GM12878 (cell line): ENCODE results near the gene FAM53B. TPM values are rescaled to one million over a fixed set of nuclear protein-coding genes. Genes with fewer than 3 reads are reported as not detected.

Experiments
- ATAC-seq: fragments of 200-7000 bp; cut with Tn5 transposase; 3 replicates; pipeline ENCODE4 v1.9.1; 2020; ENCODE audit warnings: mild to moderate bottlenecking, moderate library complexity
- BruUV-seq: library from RNA; stranded (reverse); fragments of 400-500 nt; replicated peaks from 2 replicates; lab custom pipeline; 2021; lab: Mats Ljungman, UMichigan
- CTCF ChIA-PET: fragments of 300-600 bp; sonication (Branson Sonifier 250); formaldehyde crosslinking; extraction: SDS; loops from one replicate; lab custom pipeline; 2021; ENCODE audit warnings: inconsistent platforms; lab: Yijun Ruan, JAX
- POLR2A ChIA-PET: fragments of 350-600 bp; formaldehyde crosslinking; extraction: SDS; loops from one replicate; lab custom pipeline; 2021; ENCODE audit warnings: inconsistent platforms; lab: Charles Lee
- RAD21 ChIA-PET: fragments of 300-600 bp; sonication (Branson Sonifier 250); formaldehyde crosslinking; loops from one replicate; lab custom pipeline; 2023; ENCODE audit warnings: antibody characterized with exemption; ENCODE audit not compliant: unreplicated experiment; lab: Charles Lee
- SMC1A ChIA-PET: fragments of 300-600 bp; sonication (Branson Sonifier 250); formaldehyde crosslinking; loops from one replicate; lab custom pipeline; 2023; ENCODE audit not compliant: unreplicated experiment, uncharacterized antibody; lab: Charles Lee
- DNase-seq: peaks from one replicate; pipeline ENCODE4 v3.0.0-alpha.2; 2011; ENCODE audit warnings: low read depth, low spot score
- FAIRE-seq: peaks from 3 replicates; lab custom pipeline; 2011; peaks lifted over from hg19 to GRCh38; lab: Jason Lieb, UNC
- H2AFZ ChIP-seq: 2 replicates; pipeline ENCODE4 v1.6.0; 2011; ENCODE audit warnings: low read depth, low read length, control low read depth; ENCODE audit not compliant: control insufficient read depth
- H3K27ac ChIP-seq: 2 replicates; pipeline ENCODE4 v1.5.1; 2011; ENCODE audit warnings: control low read depth; ENCODE audit not compliant: control insufficient read depth, insufficient read depth
- H3K27me3 ChIP-seq, 2 experiments: replicated peaks in 1 of 2; 2 replicates each; pipeline versions ENCODE4 v1.6.0 to v1.6.1; 2011; ENCODE audit warnings: low read length in 1 of 2; ENCODE audit not compliant: control insufficient read depth in 2 of 2, insufficient read depth in 2 of 2
- H3K36me3 ChIP-seq, 2 experiments: 2 replicates each; pipeline ENCODE4 v1.5.1; 2011; ENCODE audit warnings: low read length in 1 of 2; ENCODE audit not compliant: control insufficient read depth in 2 of 2, insufficient read depth in 2 of 2
- H3K4me1 ChIP-seq: 2 replicates; pipeline ENCODE4 v1.6.1; 2011; ENCODE audit warnings: mild to moderate bottlenecking, low read length, moderate library complexity, mixed read lengths; ENCODE audit not compliant: control insufficient read depth, insufficient read depth
- H3K4me2 ChIP-seq: 2 replicates; pipeline ENCODE4 v1.6.0; 2011; ENCODE audit warnings: control low read depth; ENCODE audit not compliant: control insufficient read depth, insufficient read depth
- H3K4me3 ChIP-seq: fragments of 200-600 bp; sonication (generic); 2 replicates; pipeline ENCODE4 v1.5.1; 2016
- H3K79me2 ChIP-seq: 2 replicates; pipeline ENCODE4 v1.6.0; 2011; ENCODE audit warnings: low read length; ENCODE audit not compliant: control insufficient read depth, insufficient read depth
- H3K9ac ChIP-seq: 2 replicates; pipeline ENCODE4 v1.8.0; 2011; ENCODE audit warnings: low read length, control low read depth, mixed read lengths; ENCODE audit not compliant: control insufficient read depth, insufficient read depth
- H3K9me3 ChIP-seq: replicated peaks from 3 replicates; pipeline ENCODE4 v1.5.1; 2011; ENCODE audit warnings: mild to moderate bottlenecking, low read length; ENCODE audit not compliant: control insufficient read depth, insufficient read depth
- H4K20me1 ChIP-seq: 2 replicates; pipeline ENCODE4 v1.6.0; 2011; ENCODE audit not compliant: control insufficient read depth, insufficient read depth
- E2F4 ChIP-seq: IDR thresholded peaks from 2 replicates; pipeline ENCODE4 v1.6.1; 2012; ENCODE audit warnings: low read depth, low read length, improper control_type of control experiment
- HDGF ChIP-seq: fragments of 450-650 bp; IDR thresholded peaks from 2 replicates; pipeline ENCODE4 v1.6.1; 2016; ENCODE audit warnings: antibody characterized with exemption
- NFXL1 ChIP-seq: fragments of 450-650 bp; IDR thresholded peaks from 2 replicates; pipeline ENCODE4 v1.6.1; 2017; ENCODE audit warnings: antibody characterized with exemption, mild to moderate bottlenecking, borderline replicate concordance
- NKRF ChIP-seq: fragments of 450-650 bp; conservative IDR thresholded peaks from 2 replicates; pipeline ENCODE4 v1.6.1; 2017; ENCODE audit warnings: mild to moderate bottlenecking, moderate library complexity
- NR2C2 ChIP-seq: IDR thresholded peaks from 2 replicates; pipeline ENCODE4 v1.6.1; 2011; ENCODE audit warnings: borderline replicate concordance, low read depth; ENCODE audit not compliant: control insufficient read depth, insufficient read length
- PAX8 ChIP-seq: fragments of 450-650 bp; IDR thresholded peaks from 2 replicates; pipeline ENCODE4 v1.6.1; 2017; ENCODE audit warnings: mild to moderate bottlenecking, moderate library complexity
- WRNIP1 ChIP-seq: IDR thresholded peaks from 2 replicates; pipeline ENCODE4 v1.6.1; 2011; ENCODE audit warnings: low read depth, low read length, improper control_type of control experiment, borderline replicate concordance
- YY1 ChIP-seq: IDR thresholded peaks from 2 replicates; pipeline ENCODE4 v1.6.1; 2011; ENCODE audit warnings: low read depth, mild to moderate bottlenecking, low read length
- ZBED1 ChIP-seq: IDR thresholded peaks from 2 replicates; pipeline ENCODE4 v1.6.1; 2016; ENCODE audit warnings: borderline replicate concordance
- ZNF384 ChIP-seq: IDR thresholded peaks from 2 replicates; pipeline ENCODE4 v1.6.1; 2012; ENCODE audit warnings: low read depth, mild to moderate bottlenecking, low read length, improper control_type of control experiment, borderline replicate concordance
- ZSCAN29 ChIP-seq: fragments of 450-650 bp; IDR thresholded peaks from 2 replicates; pipeline ENCODE4 v1.6.1; 2017; ENCODE audit warnings: mild to moderate bottlenecking, moderate library complexity
- WGBS: methylation state at CpG from one replicate; pipeline ENCODE4 v1.1.6; 2016; ENCODE audit warnings: low lambda C conversion rate; ENCODE audit not compliant: insufficient replicate concordance, insufficient coverage; ENCODE audit errors: missing lambda C conversion rate; 5-methylcytosine and 5-hydroxymethylcytosine counted together
- in situ Hi-C: fragments of 300-500 bp; cut with MboI; formaldehyde crosslinking; loops from 9 replicates; pipeline ENCODE4 v1.14.3; 2018; ENCODE audit warnings: mixed read lengths
- intact Hi-C: fragments of 100-400 bp; cut with micrococcal nuclease; formaldehyde crosslinking; loops from one replicate; pipeline ENCODE4 v1.14.2; 2022; ENCODE audit not compliant: unreplicated experiment
- polyA plus RNA-seq, 11 experiments: library from polyadenylated mRNA; depleted of rRNA in 4 of 11; unstranded in 6 of 11; stranded (reverse) in 5 of 11; fragments of >200 nt; fragmentation: Nextera tagmentation in 4 of 11; fragmentation: Illumina TruSeq in 1 of 11; extraction: Ambion mirVana in 4 of 11; extraction: Trizol in 1 of 11; gene quantifications; 1 replicate in 1 of 11; 2 replicates in 10 of 11; pipeline versions ENCODE4 v1.2.1 to v1.2.3, GENCODE V29; 2011 to 2016; ENCODE audit warnings: inconsistent platforms in 2 of 11, missing spikeins in 2 of 11, low read depth in 1 of 11
- total RNA-seq, 4 experiments: library from RNA; depleted of rRNA in 3 of 4; stranded (reverse); fragments of >200 nt in 3 of 4; fragmentation: Illumina TruSeq in 1 of 4; extraction: Trizol in 1 of 4; gene quantifications; 2 replicates each; pipeline versions ENCODE4 v1.2.1 to v1.2.3, GENCODE V29; 2013 to 2021

FAM53B gene
- total and polyA plus RNA-seq, 10 of the 15 experiments (the other 5 are each of a cell fraction or from before 2014, with no cell fraction given), result 0.05 to 26.3 (median 8.1) TPM

- no TSS peak for BruUV-seq
- ATAC-seq, result no peak
- in situ Hi-C loops (no loop called here), intact Hi-C loops (no loop called here)
- Histone ChIP-seq H3K27ac (no peak overlapping the region), H3K4me1 (no peaks in the 10 kb centered on the region), H2AFZ (no peak overlapping the region), H3K79me2 (no peaks in the 10 kb centered on the region; the same call in 1 of the 2 replicates), H3K4me3 (no peak overlapping the region), H3K4me2 (no peak overlapping the region), H3K9me3 (no peaks in the 10 kb centered on the region), H3K36me3 (peaks cover 0 to 12% of the 10 kb centered on the region in 2 experiments; a peak in 3 of 4 replicates), H3K9ac (no peak overlapping the region), H3K27me3 (no peaks in the 10 kb centered on the region), H4K20me1 (no peaks in the 10 kb centered on the region; the same call in 1 of the 2 replicates)
- RAD21 ChIA-PET, result no interaction called here
- no peak for DNase-seq
- no peak for TF ChIP-seq ZSCAN29
- no peak for FAIRE-seq
- 94% methylated on average over 3 of the region's 3 CpGs for WGBS
- CTCF ChIA-PET, result no interaction called here
- POLR2A ChIA-PET, result no interaction called here
- SMC1A ChIA-PET, result interaction anchor here (0.6 to 1.4 kb wide), 3 partner anchors 8 to 75 kb away, joined by 3 to 5 read pairs (median 4); no protein-coding TSS in a partner anchor
Observed at GRCh38 chr10:124665980-124666379, 78.2 kb downstream of the FAM53B start.

GRCh38 chr10:124665558-124665957 lies 78.6 kb downstream of the FAM53B start:
- no peaks in the 10 kb centered on the region; the same call in 1 of the 2 replicates for H4K20me1 ChIP-seq
- RAD21 ChIA-PET, result no interaction called here
- in situ Hi-C loops (no loop called here), intact Hi-C loops (no loop called here)
- ATAC-seq, result no peak
- H3K27me3 ChIP-seq, result no peaks in the 10 kb centered on the region
- no peak overlapping the region for H3K27ac ChIP-seq
- H3K9ac ChIP-seq, result no peak overlapping the region
- no peak for FAIRE-seq
- no peaks in the 10 kb centered on the region; the same call in 1 of the 2 replicates for H3K79me2 ChIP-seq
- no peak for TF ChIP-seq E2F4
- TF ChIP-seq PAX8, result no peak
- no peak for TF ChIP-seq NKRF
- TF ChIP-seq NFXL1, result no peak
- no peak for TF ChIP-seq YY1
- no peak for TF ChIP-seq ZBED1
- no peak for TF ChIP-seq ZNF384
- no peak for TF ChIP-seq WRNIP1
- TF ChIP-seq HDGF, result no peak
- TF ChIP-seq NR2C2, result no peak
- TF ChIP-seq, all 136 proteins: peak for 0
- CTCF ChIA-PET, result no interaction called here
- Histone ChIP-seq H3K4me3 (no peak overlapping the region), H3K9me3 (no peaks in the 10 kb centered on the region), H2AFZ (no peak overlapping the region), H3K4me1 (no peaks in the 10 kb centered on the region), H3K36me3 (peaks cover 0 to 12% of the 10 kb centered on the region in 2 experiments; a peak in 3 of 4 replicates), H3K4me2 (no peak overlapping the region)
- POLR2A ChIA-PET, result no interaction called here
- no TSS peak for BruUV-seq
- SMC1A ChIA-PET, result interaction anchor here (0.6 to 1.4 kb wide), 3 partner anchors 9 to 76 kb away, joined by 3 to 5 read pairs (median 4); no protein-coding TSS in a partner anchor
- WGBS, result 94% methylated on average over 8 of the region's 8 CpGs
- DNase-seq, result no peak
